Spinal cord (tissue), 10 donors: Measurements from ENCODE around the gene MAP6. TPM values are rescaled to one million over a fixed set of nuclear protein-coding genes. Genes with fewer than 3 reads are reported as not detected.
"Not testable (repeated sequence)": the region's sequence is repeated elsewhere in the genome, so short reads cannot be mapped to it uniquely, and the experiment has no call there.

Experiments used
- DNase-seq, 6 donors: peaks; one replicate each; pipeline versions ENCODE4 v3.0.0 to v3.0.0-alpha.2; 2013 to 2015; ENCODE audit warnings: low spot score in 6 of 6, low read depth in 4 of 6
- H3K27ac ChIP-seq: one replicate; pipeline ENCODE4 v1.5.1; 2013; ENCODE audit warnings: low read depth, low read length, control low read depth
- H3K27me3 ChIP-seq: one replicate; pipeline ENCODE4 v1.6.1; 2013; ENCODE audit warnings: low read length; ENCODE audit not compliant: control insufficient read depth, insufficient read depth
- H3K36me3 ChIP-seq: one replicate; pipeline ENCODE4 v1.6.1; 2013; ENCODE audit warnings: low read length; ENCODE audit not compliant: control insufficient read depth, insufficient read depth
- H3K4me1 ChIP-seq: one replicate; pipeline ENCODE4 v1.6.1; 2013; ENCODE audit warnings: low read length; ENCODE audit not compliant: control insufficient read depth, insufficient read depth
- H3K4me3 ChIP-seq: one replicate; pipeline ENCODE4 v1.5.1; 2013; ENCODE audit warnings: low read depth, low read length, control low read depth
- H3K9me3 ChIP-seq: one replicate; pipeline ENCODE4 v1.6.1; 2013; ENCODE audit warnings: low read length; ENCODE audit not compliant: control insufficient read depth, insufficient read depth
- WGBS: methylation state at CpG from one replicate; pipeline ENCODE4 v1.1.5; 2013; ENCODE audit warnings: missing lambda C conversion rate; ENCODE audit not compliant: insufficient coverage; 5-methylcytosine and 5-hydroxymethylcytosine counted together
- polyA plus RNA-seq, 2 donors: library from polyadenylated mRNA; unstranded; fragments of 120-200 nt; gene quantifications; one replicate each; pipeline ENCODE4 v1.2.1, GENCODE V29; 2013; ENCODE audit not compliant: insufficient read length in 2 of 2
- total RNA-seq, 2 donors: library from RNA; depleted of rRNA in 1 of 2; stranded (reverse); fragments of 120-200 nt in 1 of 2; fragments of >200 nt in 1 of 2; gene quantifications; one replicate each; pipeline versions ENCODE4 v1.2.3 to v1.2.4, GENCODE V29; 2013 to 2014
- donor health status: healthy.

The MAP6 gene
- total and polyA plus RNA-seq, 4 donors: 64.5 to 190 (median 125) TPM

- no peak overlapping the region for H3K4me3 ChIP-seq
- H3K27ac ChIP-seq: no peak overlapping the region
- DNase-seq: no peak
- 74% methylated on average over 8 of the region's 8 CpGs for WGBS
- H3K36me3 ChIP-seq: peaks cover 16% of the 10 kb centered on the region
- peaks cover 22% of the 10 kb centered on the region for H3K4me1 ChIP-seq
- H3K27me3 ChIP-seq: no peaks in the 10 kb centered on the region
- H3K9me3 ChIP-seq: no peaks in the 10 kb centered on the region
These were observed 77.5 kb downstream of the MAP6 start for GRCh38 chr11:75591371-75591770.

GRCh38 chr11:75589933-75590332 lies 78.9 kb downstream of the MAP6 start:
- Histone ChIP-seq H3K27ac (no peak overlapping the region), H3K27me3 (no peaks in the 10 kb centered on the region), H3K4me3 (no peak overlapping the region), H3K4me1 (peaks cover 26% of the 10 kb centered on the region), H3K36me3 (peaks cover 13% of the 10 kb centered on the region), H3K9me3 (no peaks in the 10 kb centered on the region)
- WGBS: 82% methylated on average over 2 of the region's 2 CpGs
- DNase-seq: no peak

GRCh38 chr11:75589051-75589450 lies 79.8 kb downstream of the MAP6 start:
- H3K4me1 ChIP-seq: peaks cover 28% of the 10 kb centered on the region
- H3K36me3 ChIP-seq: peaks cover 13% of the 10 kb centered on the region
- 81% methylated on average over 7 of the region's 7 CpGs for WGBS
- DNase-seq: no peak
- H3K9me3 ChIP-seq: no peaks in the 10 kb centered on the region
- no peak overlapping the region for H3K27ac ChIP-seq
- no peaks in the 10 kb centered on the region for H3K27me3 ChIP-seq
- no peak overlapping the region for H3K4me3 ChIP-seq

GRCh38 chr11:75588051-75588481 lies 80.8 kb downstream of the MAP6 start:
- Histone ChIP-seq H3K4me3 (no peak overlapping the region), H3K27me3 (no peaks in the 10 kb centered on the region), H3K27ac (no peak overlapping the region), H3K9me3 (no peaks in the 10 kb centered on the region), H3K36me3 (peaks cover 13% of the 10 kb centered on the region), H3K4me1 (peaks cover 26% of the 10 kb centered on the region)
- no peak for DNase-seq
- 96% methylated on average over 6 of the region's 6 CpGs for WGBS

GRCh38 chr11:75586395-75586794 lies 82.4 kb downstream of the MAP6 start:
- Histone ChIP-seq H3K9me3 (no peaks in the 10 kb centered on the region), H3K4me3 (no peak overlapping the region), H3K27ac (no peak overlapping the region), H3K27me3 (no peaks in the 10 kb centered on the region), H3K4me1 (peaks cover 26% of the 10 kb centered on the region), H3K36me3 (peaks cover 13% of the 10 kb centered on the region)
- no peak for DNase-seq
- WGBS: 100% methylated on average over 2 of the region's 3 CpGs

- H3K27ac ChIP-seq: peak overlapping the region; percentile 92
- H3K27me3 ChIP-seq: no peaks in the 10 kb centered on the region
- WGBS: 87% methylated on average over 8 of the region's 8 CpGs
- no peak overlapping the region for H3K4me3 ChIP-seq
- peaks cover 26% of the 10 kb centered on the region for H3K4me1 ChIP-seq
- no peak for DNase-seq
- H3K9me3 ChIP-seq: no peaks in the 10 kb centered on the region
- H3K36me3 ChIP-seq: peaks cover 13% of the 10 kb centered on the region
These were observed 83.6 kb downstream of the MAP6 start for GRCh38 chr11:75585293-75585670.

- H3K4me3 ChIP-seq: not testable (repeated sequence)
These were observed 84.1 kb downstream of the MAP6 start for GRCh38 chr11:75584659-75585292.

GRCh38 chr11:75583718-75584658 lies 84.8 kb downstream of the MAP6 start:
- Histone ChIP-seq H3K27me3 (no peaks in the 10 kb centered on the region), H3K4me3 (peak overlapping the region; percentile 49), H3K9me3 (no peaks in the 10 kb centered on the region), H3K4me1 (peaks cover 26% of the 10 kb centered on the region), H3K27ac (peak overlapping the region; percentile 92), H3K36me3 (peaks cover 11% of the 10 kb centered on the region)
- 20% methylated on average over 32 of the region's 42 CpGs for WGBS
- peak in 4 of 6 donors; percentile 51 to 94 (median 72) for DNase-seq

More at GRCh38 chr11:75584659-75585292, 84.1 kb downstream of the MAP6 start:
- H3K36me3 ChIP-seq: peaks cover 13% of the 10 kb centered on the region
- H3K4me1 ChIP-seq: peaks cover 26% of the 10 kb centered on the region
- peak in 1 of 6 donors; percentile 57 for DNase-seq
- WGBS: 84% methylated on average over 10 of the region's 12 CpGs
- H3K27ac ChIP-seq: peak overlapping the region; percentile 92
- not testable (repeated sequence) for H3K27me3 ChIP-seq, H3K9me3 ChIP-seq

GRCh38 chr11:75582895-75583717 lies 85.7 kb downstream of the MAP6 start:
- H3K27ac ChIP-seq: peak overlapping the region; percentile 92
- no peaks in the 10 kb centered on the region for H3K27me3 ChIP-seq
- WGBS: 2% methylated on average over 66 of the region's 68 CpGs
- H3K36me3 ChIP-seq: peaks cover 6% of the 10 kb centered on the region
- no peaks in the 10 kb centered on the region for H3K9me3 ChIP-seq
- DNase-seq: peak in 4 of 6 donors; percentile 54 to 95 (median 80)
- H3K4me1 ChIP-seq: peaks cover 26% of the 10 kb centered on the region
- peak overlapping the region; percentile 49 for H3K4me3 ChIP-seq
